HepG2 (cell line): Measurements from ENCODE around the gene THADA. TPM values are rescaled to one million over a fixed set of nuclear protein-coding genes. Genes with fewer than 3 reads are reported as not detected.
A peak's percentile ranks its signal among the peaks of the same experiment; 100 is the strongest.

ENCODE experiments used
- CSRNP1 ChIP-seq: sonication (generic); formaldehyde crosslinking; IDR thresholded peaks from 2 replicates; pipeline ENCODE4 v1.8.1; 2023; ENCODE audit warnings: mild to moderate bottlenecking, missing genetic modification reagents
- FOXK1 ChIP-seq: sonication (generic); formaldehyde crosslinking; IDR thresholded peaks from 2 replicates; pipeline ENCODE4 v1.4.0; 2020; ENCODE audit warnings: low read depth, missing genetic modification reagents, borderline replicate concordance
- MIER2 ChIP-seq: IDR thresholded peaks from 2 replicates; pipeline ENCODE4 v1.6.1; 2016; ENCODE audit warnings: missing biosample characterization, missing genetic modification reagents
- NFIC ChIP-seq: IDR thresholded peaks from 2 replicates; pipeline ENCODE4 v1.6.1; 2012; ENCODE audit warnings: mild to moderate bottlenecking, low read length, inconsistent platforms
- PATZ1 ChIP-seq: sonication (generic); formaldehyde crosslinking; IDR thresholded peaks from 2 replicates; pipeline ENCODE4 v1.4.0; 2020; ENCODE audit warnings: missing genetic modification reagents
- TGIF2 ChIP-seq: IDR thresholded peaks from 2 replicates; pipeline ENCODE4 v1.6.1; 2016; ENCODE audit warnings: control low read depth, missing compliant biosample characterization
- TIGD3 ChIP-seq: sonication (generic); formaldehyde crosslinking; IDR thresholded peaks from 2 replicates; pipeline ENCODE4 v1.5.1; 2020; ENCODE audit warnings: mild to moderate bottlenecking, missing genetic modification reagents, borderline replicate concordance
- ZNF234 ChIP-seq: sonication (generic); formaldehyde crosslinking; conservative IDR thresholded peaks from 2 replicates; pipeline ENCODE4 v1.5.1; 2020; ENCODE audit warnings: mild to moderate bottlenecking, missing genetic modification reagents
- polyA plus RNA-seq, 8 experiments: library from polyadenylated mRNA; depleted of rRNA in 3 of 8; stranded (reverse) in 7 of 8; unstranded in 1 of 8; fragments of >200 nt; fragmentation: Illumina TruSeq in 4 of 8; extraction: Trizol in 4 of 8; gene quantifications; 2 replicates each; pipeline versions ENCODE4 v1.2.1 to v1.2.3, GENCODE V29; 2011 to 2016; ENCODE audit warnings: low read depth in 4 of 8, missing spikeins in 1 of 8, mixed read lengths in 1 of 8; ENCODE audit not compliant: insufficient read depth in 1 of 8
- total RNA-seq, 5 experiments: library from RNA; depleted of rRNA; stranded (reverse); fragments of >200 nt; fragmentation: Illumina TruSeq; extraction: Trizol; gene quantifications; 2 replicates each; pipeline ENCODE4 v1.2.3, GENCODE V29; 2016; ENCODE audit warnings: low read depth in 1 of 5

THADA gene
- total and polyA plus RNA-seq, 2 of the 13 experiments (the other 11 are each of a cell fraction or from before 2014, with no cell fraction given), result 12.7 to 21.7 TPM

- TF ChIP-seq CSRNP1 (CRISPR knock-in tag) (peak; percentile 33; the same call in 1 of the 2 replicates), MIER2 (CRISPR knock-in tag) (0 out of 2 replicates have a peak, but pooled peaks have one; percentile 51), PATZ1 (CRISPR knock-in tag) (no peak), TIGD3 (no peak), ZNF234 (CRISPR knock-in tag) (no peak), NFIC (peak; percentile 17; the same call in 1 of the 2 replicates), TGIF2 (CRISPR knock-in tag) (no peak), FOXK1 (CRISPR knock-in tag) (0 out of 2 replicates have a peak, but pooled peaks have one; percentile 21)
Observed at GRCh38 chr2:43455731-43456642, 139.9 kb downstream of the THADA start (continued).
